ENCODE results near the gene TMEM200A.

The TMEM200A gene

GRCh38 chr6:130389142-130389541, 23.3 kb downstream of the TMEM200A start:
- Mint-ChIP-seq H3K27me3 (ENCODE audit: low read depth) (peaks cover 43% of the 10 kb centered on the region), H3K9me3 (no peaks in the 10 kb centered on the region), H3K4me3 (no peak overlapping the region), H3K36me3 (ENCODE audit: low read depth) (peaks cover 5% of the 10 kb centered on the region), H3K4me1 (ENCODE audit: low read depth) (no peaks in the 10 kb centered on the region), H3K27ac (no peak overlapping the region)

- no peak overlapping the region for H3K27ac Mint-ChIP-seq
- H3K27me3 Mint-ChIP-seq (ENCODE audit: low read depth), result peaks cover 38% of the 10 kb centered on the region
- H3K36me3 Mint-ChIP-seq (ENCODE audit: low read depth), result peaks cover 11% of the 10 kb centered on the region
- no peaks in the 10 kb centered on the region for H3K4me1 Mint-ChIP-seq (ENCODE audit: low read depth)
- no peaks in the 10 kb centered on the region for H3K9me3 Mint-ChIP-seq
- no peak overlapping the region for H3K4me3 Mint-ChIP-seq
Observed at GRCh38 chr6:130390890-130391289, 25.1 kb downstream of the TMEM200A start.

GRCh38 chr6:130393306-130393705, 27.5 kb downstream of the TMEM200A start:
- Mint-ChIP-seq H3K27ac (no peak overlapping the region), H3K4me3 (no peak overlapping the region), H3K27me3 (ENCODE audit: low read depth) (peaks cover 22% of the 10 kb centered on the region), H3K9me3 (peaks cover 5% of the 10 kb centered on the region), H3K36me3 (ENCODE audit: low read depth) (peaks cover 14% of the 10 kb centered on the region), H3K4me1 (ENCODE audit: low read depth) (peaks cover 5% of the 10 kb centered on the region)

- Mint-ChIP-seq H3K9me3 (peaks cover 7% of the 10 kb centered on the region), H3K27me3 (ENCODE audit: low read depth) (peaks cover 19% of the 10 kb centered on the region), H3K4me1 (ENCODE audit: low read depth) (peaks cover 5% of the 10 kb centered on the region), H3K27ac (no peak overlapping the region), H3K4me3 (no peak overlapping the region), H3K36me3 (ENCODE audit: low read depth) (peaks cover 17% of the 10 kb centered on the region)
Observed at GRCh38 chr6:130394246-130394645, 28.4 kb downstream of the TMEM200A start.

GRCh38 chr6:130395164-130395563, 29.3 kb downstream of the TMEM200A start:
- Mint-ChIP-seq H3K27ac (no peak overlapping the region), H3K27me3 (ENCODE audit: low read depth) (peaks cover 17% of the 10 kb centered on the region), H3K36me3 (ENCODE audit: low read depth) (peaks cover 19% of the 10 kb centered on the region), H3K4me3 (no peak overlapping the region), H3K4me1 (ENCODE audit: low read depth) (peaks cover 5% of the 10 kb centered on the region), H3K9me3 (peaks cover 10% of the 10 kb centered on the region)

- Mint-ChIP-seq H3K27me3 (ENCODE audit: low read depth) (peaks cover 23% of the 10 kb centered on the region), H3K4me3 (peak overlapping the region; percentile 59), H3K27ac (no peak overlapping the region), H3K36me3 (ENCODE audit: low read depth) (peaks cover 21% of the 10 kb centered on the region), H3K4me1 (ENCODE audit: low read depth) (peaks cover 10% of the 10 kb centered on the region), H3K9me3 (peaks cover 10% of the 10 kb centered on the region)
Observed at GRCh38 chr6:130396722-130397121, 30.9 kb downstream of the TMEM200A start.

GRCh38 chr6:130405549-130405948, 39.7 kb downstream of the TMEM200A start:
- H3K9me3 Mint-ChIP-seq, result no peaks in the 10 kb centered on the region
- no peak overlapping the region for H3K4me3 Mint-ChIP-seq
- peaks cover 40% of the 10 kb centered on the region for H3K27me3 Mint-ChIP-seq (ENCODE audit: low read depth)
- peaks cover 8% of the 10 kb centered on the region for H3K4me1 Mint-ChIP-seq (ENCODE audit: low read depth)
- H3K36me3 Mint-ChIP-seq (ENCODE audit: low read depth), result peaks cover 7% of the 10 kb centered on the region
- no peak overlapping the region for H3K27ac Mint-ChIP-seq

- peaks cover 5% of the 10 kb centered on the region for H3K36me3 Mint-ChIP-seq (ENCODE audit: low read depth)
- H3K9me3 Mint-ChIP-seq, result no peaks in the 10 kb centered on the region
- peaks cover 2% of the 10 kb centered on the region for H3K4me1 Mint-ChIP-seq (ENCODE audit: low read depth)
- H3K4me3 Mint-ChIP-seq, result no peak overlapping the region
- H3K27me3 Mint-ChIP-seq (ENCODE audit: low read depth), result peaks cover 31% of the 10 kb centered on the region
- H3K27ac Mint-ChIP-seq, result no peak overlapping the region
Observed at GRCh38 chr6:130407032-130407431, 41.2 kb downstream of the TMEM200A start.

- H3K4me3 Mint-ChIP-seq, result no peak overlapping the region
- peaks cover 25% of the 10 kb centered on the region for H3K27me3 Mint-ChIP-seq (ENCODE audit: low read depth)
- no peak overlapping the region for H3K27ac Mint-ChIP-seq
- peaks cover 3% of the 10 kb centered on the region for H3K4me1 Mint-ChIP-seq (ENCODE audit: low read depth)
- peaks cover 11% of the 10 kb centered on the region for H3K36me3 Mint-ChIP-seq (ENCODE audit: low read depth)
- H3K9me3 Mint-ChIP-seq, result peaks cover 4% of the 10 kb centered on the region
Observed at GRCh38 chr6:130409418-130410100, 43.7 kb downstream of the TMEM200A start.

GRCh38 chr6:130411481-130411880, 45.7 kb downstream of the TMEM200A start:
- Mint-ChIP-seq H3K36me3 (ENCODE audit: low read depth) (peaks cover 11% of the 10 kb centered on the region), H3K27ac (no peak overlapping the region), H3K4me1 (ENCODE audit: low read depth) (peaks cover 3% of the 10 kb centered on the region), H3K9me3 (peaks cover 4% of the 10 kb centered on the region), H3K27me3 (ENCODE audit: low read depth) (peaks cover 15% of the 10 kb centered on the region), H3K4me3 (no peak overlapping the region)

GRCh38 chr6:130412556-130413290, 46.9 kb downstream of the TMEM200A start:
- H3K4me1 Mint-ChIP-seq (ENCODE audit: low read depth), result peaks cover 6% of the 10 kb centered on the region
- no peak overlapping the region for H3K27ac Mint-ChIP-seq
- peaks cover 4% of the 10 kb centered on the region for H3K9me3 Mint-ChIP-seq
- no peak overlapping the region for H3K4me3 Mint-ChIP-seq
- H3K36me3 Mint-ChIP-seq (ENCODE audit: low read depth), result peaks cover 7% of the 10 kb centered on the region
- H3K27me3 Mint-ChIP-seq (ENCODE audit: low read depth), result peaks cover 7% of the 10 kb centered on the region

GRCh38 chr6:130417951-130418350, 52.1 kb downstream of the TMEM200A start:
- Mint-ChIP-seq H3K4me1 (ENCODE audit: low read depth) (peaks cover 6% of the 10 kb centered on the region), H3K27me3 (ENCODE audit: low read depth) (peaks cover 7% of the 10 kb centered on the region), H3K4me3 (no peak overlapping the region), H3K27ac (no peak overlapping the region), H3K36me3 (ENCODE audit: low read depth) (peaks cover 11% of the 10 kb centered on the region), H3K9me3 (peaks cover 5% of the 10 kb centered on the region)

- Mint-ChIP-seq H3K27me3 (ENCODE audit: low read depth) (peaks cover 14% of the 10 kb centered on the region), H3K4me1 (ENCODE audit: low read depth) (peaks cover 9% of the 10 kb centered on the region), H3K9me3 (peaks cover 8% of the 10 kb centered on the region), H3K27ac (no peak overlapping the region), H3K4me3 (no peak overlapping the region), H3K36me3 (ENCODE audit: low read depth) (peaks cover 7% of the 10 kb centered on the region)
Observed at GRCh38 chr6:130420911-130421310, 55.1 kb downstream of the TMEM200A start.

- Mint-ChIP-seq H3K4me3 (no peak overlapping the region), H3K27me3 (ENCODE audit: low read depth) (peaks cover 14% of the 10 kb centered on the region), H3K27ac (no peak overlapping the region), H3K36me3 (ENCODE audit: low read depth) (peaks cover 7% of the 10 kb centered on the region), H3K9me3 (peaks cover 8% of the 10 kb centered on the region), H3K4me1 (ENCODE audit: low read depth) (peaks cover 9% of the 10 kb centered on the region)
Observed at GRCh38 chr6:130421585-130421984, 55.8 kb downstream of the TMEM200A start.

- H3K27me3 Mint-ChIP-seq (ENCODE audit: low read depth), result peaks cover 21% of the 10 kb centered on the region
- peaks cover 8% of the 10 kb centered on the region for H3K9me3 Mint-ChIP-seq
- H3K4me1 Mint-ChIP-seq (ENCODE audit: low read depth), result peaks cover 3% of the 10 kb centered on the region
- peaks cover 8% of the 10 kb centered on the region for H3K36me3 Mint-ChIP-seq (ENCODE audit: low read depth)
- H3K4me3 Mint-ChIP-seq, result no peak overlapping the region
- no peak overlapping the region for H3K27ac Mint-ChIP-seq
Observed at GRCh38 chr6:130423044-130423443, 57.2 kb downstream of the TMEM200A start.
